Measurements from ENCODE around the gene NELFCD.
"Not testable (repeated sequence)": the region's sequence is repeated elsewhere in the genome, so short reads cannot be mapped to it uniquely, and the experiment has no call there.

- TF ChIP-seq, protein P1, sequence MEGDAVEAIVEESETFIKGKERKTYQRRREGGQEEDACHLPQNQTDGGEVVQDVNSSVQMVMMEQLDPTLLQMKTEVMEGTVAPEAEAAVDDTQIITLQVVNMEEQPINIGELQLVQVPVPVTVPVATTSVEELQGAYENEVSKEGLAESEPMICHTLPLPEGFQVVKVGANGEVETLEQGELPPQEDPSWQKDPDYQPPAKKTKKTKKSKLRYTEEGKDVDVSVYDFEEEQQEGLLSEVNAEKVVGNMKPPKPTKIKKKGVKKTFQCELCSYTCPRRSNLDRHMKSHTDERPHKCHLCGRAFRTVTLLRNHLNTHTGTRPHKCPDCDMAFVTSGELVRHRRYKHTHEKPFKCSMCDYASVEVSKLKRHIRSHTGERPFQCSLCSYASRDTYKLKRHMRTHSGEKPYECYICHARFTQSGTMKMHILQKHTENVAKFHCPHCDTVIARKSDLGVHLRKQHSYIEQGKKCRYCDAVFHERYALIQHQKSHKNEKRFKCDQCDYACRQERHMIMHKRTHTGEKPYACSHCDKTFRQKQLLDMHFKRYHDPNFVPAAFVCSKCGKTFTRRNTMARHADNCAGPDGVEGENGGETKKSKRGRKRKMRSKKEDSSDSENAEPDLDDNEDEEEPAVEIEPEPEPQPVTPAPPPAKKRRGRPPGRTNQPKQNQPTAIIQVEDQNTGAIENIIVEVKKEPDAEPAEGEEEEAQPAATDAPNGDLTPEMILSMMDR (IDR thresholded peaks at IDR 0.05; ENCODE audit: borderline replicate concordance, extremely low read depth, low read length, poor library complexity, severe bottlenecking), result not testable (repeated sequence)
- not testable (repeated sequence) for TF ChIP-seq EZH2 (IDR thresholded peaks at IDR 0.05; ENCODE audit: borderline replicate concordance, low read depth, low read length, severe bottlenecking)
Measured at GRCh38 chr20:58983115-58983468, 2.0 kb downstream of the NELFCD start.
